MCF 10A (cell line): ENCODE data around the gene COL13A1. TPM values are rescaled to one million over a fixed set of nuclear protein-coding genes. Genes with fewer than 3 reads are reported as not detected.
A peak's percentile ranks its signal among the peaks of the same experiment; 100 is the strongest.

ENCODE experiments used
- BruUV-seq: library from RNA; stranded (reverse); fragments of 400-500 nt; replicated peaks from 2 replicates; lab custom pipeline; 2021; lab: Mats Ljungman, UMichigan
- CTCF ChIA-PET: fragments of 300-600 bp; sonication (Branson Sonifier 250); formaldehyde crosslinking; extraction: SDS; loops from one replicate; lab custom pipeline; 2021; ENCODE audit warnings: antibody characterized with exemption, inconsistent platforms; lab: Yijun Ruan, JAX
- POLR2A ChIA-PET: fragments of 300-600, 350-650 bp; sonication (Branson Sonifier 250); formaldehyde crosslinking; extraction: SDS; loops from one replicate; lab custom pipeline; 2020; ENCODE audit warnings: antibody characterized with exemption, inconsistent platforms; lab: Yijun Ruan, JAX
- DNase-seq: peaks from one replicate; pipeline ENCODE4 v3.0.0-alpha.2; 2018; ENCODE audit not compliant: unreplicated experiment
- H3K27ac Mint-ChIP-seq: one replicate; pipeline ENCODE4 v1.8.0; 2022; ENCODE audit warnings: mild to moderate bottlenecking, low read depth, mixed read lengths; ENCODE audit not compliant: unreplicated experiment
- H3K27me3 Mint-ChIP-seq: one replicate; pipeline ENCODE4 v1.8.0; 2022; ENCODE audit warnings: mixed read lengths; ENCODE audit not compliant: insufficient read depth, unreplicated experiment
- H3K36me3 Mint-ChIP-seq: one replicate; pipeline ENCODE4 v1.8.0; 2022; ENCODE audit warnings: mild to moderate bottlenecking, moderate library complexity, mixed read lengths; ENCODE audit not compliant: insufficient read depth, unreplicated experiment
- H3K4me1 Mint-ChIP-seq: one replicate; pipeline ENCODE4 v1.8.0; 2022; ENCODE audit warnings: mixed read lengths; ENCODE audit not compliant: insufficient read depth, unreplicated experiment
- H3K4me3 Mint-ChIP-seq: one replicate; pipeline ENCODE4 v1.8.0; 2022; ENCODE audit warnings: mild to moderate bottlenecking, moderate library complexity, mixed read lengths; ENCODE audit not compliant: unreplicated experiment
- H3K9me3 Mint-ChIP-seq: one replicate; pipeline ENCODE4 v1.8.0; 2022; ENCODE audit warnings: mixed read lengths; ENCODE audit not compliant: unreplicated experiment
- CTCF ChIP-seq: fragments of 200-600 bp; IDR thresholded peaks from one replicate; pipeline ENCODE4 v1.8.0; 2022; ENCODE audit warnings: antibody characterized with exemption, mild to moderate bottlenecking; ENCODE audit not compliant: unreplicated experiment
- intact Hi-C: fragments of 100-400 bp; cut with micrococcal nuclease; formaldehyde crosslinking; loops from 2 replicates; pipeline ENCODE4 v1.14.1; 2022
- total RNA-seq: library from RNA; stranded (reverse); gene quantifications from 2 replicates; pipeline ENCODE4 v1.2.3, GENCODE V29; 2022

The COL13A1 gene
- total RNA-seq, 1 experiment from 2014 or later = 0.47 TPM

- Mint-ChIP-seq H3K27ac (no peak overlapping the region), H3K4me1 (no peaks in the 10 kb centered on the region), H3K36me3 (no peaks in the 10 kb centered on the region), H3K27me3 (peaks cover 12% of the 10 kb centered on the region), H3K9me3 (no peaks in the 10 kb centered on the region), H3K4me3 (no peak overlapping the region)
- DNase-seq = no peak
- no peak for TF ChIP-seq CTCF
- BruUV-seq = no TSS peak
- POLR2A ChIA-PET = no interaction called here
- CTCF ChIA-PET = interaction anchor here (0.7 to 0.8 kb wide), 3 partner anchors 11 to 1704 kb away, joined by 3 read pairs; no protein-coding TSS in a partner anchor
- intact Hi-C loops = no loop called here
Observed at GRCh38 chr10:69781576-69781975, 20.1 kb upstream of the COL13A1 start.

GRCh38 chr10:69783515-69783914, 18.2 kb upstream of the COL13A1 start:
- POLR2A ChIA-PET = no interaction called here
- BruUV-seq = no TSS peak
- H3K27ac Mint-ChIP-seq = no peak overlapping the region
- no peak for TF ChIP-seq CTCF
- no peaks in the 10 kb centered on the region for H3K9me3 Mint-ChIP-seq
- no peaks in the 10 kb centered on the region for H3K36me3 Mint-ChIP-seq
- DNase-seq = no peak
- intact Hi-C loops = no loop called here
- peaks cover 12% of the 10 kb centered on the region for H3K27me3 Mint-ChIP-seq
- CTCF ChIA-PET = no interaction called here
- no peak overlapping the region for H3K4me3 Mint-ChIP-seq
- no peaks in the 10 kb centered on the region for H3K4me1 Mint-ChIP-seq

- Mint-ChIP-seq H3K36me3 (no peaks in the 10 kb centered on the region), H3K4me3 (no peak overlapping the region), H3K27me3 (peaks cover 23% of the 10 kb centered on the region), H3K9me3 (peaks cover 3% of the 10 kb centered on the region), H3K27ac (no peak overlapping the region), H3K4me1 (no peaks in the 10 kb centered on the region)
- no TSS peak for BruUV-seq
- peak; percentile 30 for TF ChIP-seq CTCF
- intact Hi-C loops = loop anchor here (1.0 to 5.0 kb wide), 2 partner anchors 128 to 171 kb away; no protein-coding TSS in a partner anchor
- ChIA-PET CTCF (interaction anchor here (0.6 to 5.5 kb wide), 11 partner anchors 10 to 1015 kb away, joined by 3 to 75 read pairs (median 4); no protein-coding TSS in a partner anchor), POLR2A (interaction anchor here (0.7 to 0.9 kb wide), 2 partner anchors 82 to 122 kb away, joined by 3 read pairs; no protein-coding TSS in a partner anchor)
- DNase-seq = peak; percentile 41
Observed at GRCh38 chr10:69786791-69787190, 14.9 kb upstream of the COL13A1 start.

- H3K27ac Mint-ChIP-seq = no peak overlapping the region
- H3K4me3 Mint-ChIP-seq = no peak overlapping the region
- no peak for TF ChIP-seq CTCF
- ChIA-PET CTCF (interaction anchor here (0.5 to 5.5 kb wide), 12 partner anchors 12 to 366 kb away, joined by 3 to 75 read pairs (median 4); no protein-coding TSS in a partner anchor), POLR2A (interaction anchor here (0.7 kb wide), 1 partner anchor 348 kb away, joined by 3 read pairs; no protein-coding TSS in a partner anchor)
- H3K4me1 Mint-ChIP-seq = no peaks in the 10 kb centered on the region
- no peaks in the 10 kb centered on the region for H3K36me3 Mint-ChIP-seq
- BruUV-seq = no TSS peak
- DNase-seq = no peak
- peaks cover 8% of the 10 kb centered on the region for H3K9me3 Mint-ChIP-seq
- H3K27me3 Mint-ChIP-seq = peaks cover 30% of the 10 kb centered on the region
- intact Hi-C loops = loop anchor here (1.0 to 5.0 kb wide), 2 partner anchors 127 to 170 kb away; no protein-coding TSS in a partner anchor
Observed at GRCh38 chr10:69787681-69788080, 14.0 kb upstream of the COL13A1 start.
